ENCODE data around the gene APOB.

GRCh38 chr2:21035974-21036707 is 7.7 kb downstream of the APOB start:
- TF ChIP-seq EZH2phosphoT487 (IDR thresholded peaks at IDR 0.05; ENCODE audit: insufficient read depth, low read depth) = no peak
- TF ChIP-seq EZH2 (IDR thresholded peaks at IDR 0.05; ENCODE audit: insufficient read depth, poor library complexity, severe bottlenecking) = no peak
